ENCODE results near the gene EFHC1.

DNA sequence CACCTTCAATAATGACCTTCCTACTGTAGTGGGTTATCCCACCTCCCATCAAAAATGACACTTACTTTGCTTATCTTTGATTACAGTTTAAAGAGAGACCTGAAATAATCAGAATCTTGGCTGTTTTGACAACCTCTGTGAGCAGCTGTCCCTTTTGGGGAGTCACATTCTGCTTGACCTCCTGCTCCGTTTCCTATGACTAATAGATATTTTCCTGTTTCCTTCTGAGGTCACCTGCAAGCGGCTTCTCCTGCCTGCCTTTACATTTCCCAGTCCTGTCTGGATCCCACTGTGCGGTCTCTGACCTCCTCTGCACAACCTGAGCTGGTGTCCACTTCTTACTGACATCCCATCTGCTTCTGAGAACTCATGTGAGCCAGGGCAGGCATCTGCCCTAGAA lies 102.5 kb downstream of the EFHC1 start:
- TF ChIP-seq EP300 (IDR thresholded peaks at IDR 0.05; ENCODE audit: low read depth): no peak
- TF ChIP-seq, protein P1, sequence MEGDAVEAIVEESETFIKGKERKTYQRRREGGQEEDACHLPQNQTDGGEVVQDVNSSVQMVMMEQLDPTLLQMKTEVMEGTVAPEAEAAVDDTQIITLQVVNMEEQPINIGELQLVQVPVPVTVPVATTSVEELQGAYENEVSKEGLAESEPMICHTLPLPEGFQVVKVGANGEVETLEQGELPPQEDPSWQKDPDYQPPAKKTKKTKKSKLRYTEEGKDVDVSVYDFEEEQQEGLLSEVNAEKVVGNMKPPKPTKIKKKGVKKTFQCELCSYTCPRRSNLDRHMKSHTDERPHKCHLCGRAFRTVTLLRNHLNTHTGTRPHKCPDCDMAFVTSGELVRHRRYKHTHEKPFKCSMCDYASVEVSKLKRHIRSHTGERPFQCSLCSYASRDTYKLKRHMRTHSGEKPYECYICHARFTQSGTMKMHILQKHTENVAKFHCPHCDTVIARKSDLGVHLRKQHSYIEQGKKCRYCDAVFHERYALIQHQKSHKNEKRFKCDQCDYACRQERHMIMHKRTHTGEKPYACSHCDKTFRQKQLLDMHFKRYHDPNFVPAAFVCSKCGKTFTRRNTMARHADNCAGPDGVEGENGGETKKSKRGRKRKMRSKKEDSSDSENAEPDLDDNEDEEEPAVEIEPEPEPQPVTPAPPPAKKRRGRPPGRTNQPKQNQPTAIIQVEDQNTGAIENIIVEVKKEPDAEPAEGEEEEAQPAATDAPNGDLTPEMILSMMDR (IDR thresholded peaks at IDR 0.05): no peak

All from transverse colon (tissue), 3 donors.